Endothelial cell of umbilical vein (primary cell): Measurements from ENCODE around the gene SECTM1. TPM values are rescaled to one million over a fixed set of nuclear protein-coding genes. Genes with fewer than 3 reads are reported as not detected.

Experiments
- BruUV-seq: library from RNA; stranded (reverse); fragments of 400-500 nt; replicated peaks from 2 replicates; lab custom pipeline; 2021; lab: Mats Ljungman, UMichigan
- CTCF ChIA-PET: fragments of 300-600, 350-600 bp; sonication (Branson Sonifier 250); formaldehyde crosslinking; loops from one replicate; lab custom pipeline; 2021; ENCODE audit warnings: antibody characterized with exemption, inconsistent platforms; lab: Charles Lee
- POLR2A ChIA-PET: fragments of 300-600, 350-600 bp; sonication (Branson Sonifier 250); formaldehyde crosslinking; loops from one replicate; lab custom pipeline; 2021; ENCODE audit warnings: antibody characterized with exemption, inconsistent platforms; lab: Charles Lee
- DNase-seq: peaks from one replicate; pipeline ENCODE4 v3.0.0-alpha.2; 2011; ENCODE audit warnings: low read depth, low spot score
- FAIRE-seq: peaks from 2 replicates; lab custom pipeline; 2011; peaks lifted over from hg19 to GRCh38; lab: Jason Lieb, UNC
- H2AFZ ChIP-seq: 2 replicates; pipeline ENCODE4 v1.6.0; 2012; ENCODE audit warnings: low read depth, low read length, control low read depth, inconsistent platforms
- H3K27ac ChIP-seq: 2 replicates; pipeline ENCODE4 v1.5.1; 2011; ENCODE audit warnings: low read depth, mild to moderate bottlenecking, control low read depth, low read length, moderate library complexity; ENCODE audit not compliant: insufficient read depth
- H3K27me3 ChIP-seq, 2 experiments: 2 replicates each; pipeline versions ENCODE4 v1.6.0 to v1.6.1; 2011; ENCODE audit warnings: low read length in 2 of 2, mixed read lengths in 1 of 2; ENCODE audit not compliant: control insufficient read depth in 2 of 2, insufficient read depth in 2 of 2
- H3K36me3 ChIP-seq, 2 experiments: 2 replicates in 1 of 2; 3 replicates in 1 of 2; pipeline ENCODE4 v1.5.1; 2011; ENCODE audit warnings: low read length in 2 of 2, mild to moderate bottlenecking in 1 of 2, moderate library complexity in 1 of 2; ENCODE audit not compliant: control insufficient read depth in 2 of 2, insufficient read depth in 2 of 2; ENCODE audit errors: extremely low read depth in 1 of 2
- H3K4me1 ChIP-seq: 3 replicates; pipeline ENCODE4 v1.5.1; 2011; ENCODE audit warnings: mild to moderate bottlenecking, low read length; ENCODE audit not compliant: control insufficient read depth, insufficient read depth; ENCODE audit errors: extremely low read depth
- H3K4me2 ChIP-seq: 2 replicates; pipeline ENCODE4 v1.6.1; 2011; ENCODE audit warnings: low read length, control low read depth, mixed read lengths; ENCODE audit not compliant: insufficient read depth
- H3K4me3 ChIP-seq, 3 experiments: fragments of 200-600 bp in 1 of 3; sonication (generic), shearing (Covaris generic) in 1 of 3; replicated peaks in 1 of 3; 2 replicates each; pipeline ENCODE4 v1.5.1; 2011 to 2016; ENCODE audit warnings: control low read depth in 3 of 3, low read length in 3 of 3, mild to moderate bottlenecking in 2 of 3, inconsistent platforms in 1 of 3, low read depth in 1 of 3, moderate library complexity in 1 of 3; ENCODE audit not compliant: insufficient read depth in 1 of 3
- H3K79me2 ChIP-seq: 2 replicates; pipeline ENCODE4 v1.6.0; 2012; ENCODE audit warnings: low read length, inconsistent platforms; ENCODE audit not compliant: control insufficient read depth, insufficient read depth
- H3K9ac ChIP-seq: replicated peaks from 2 replicates; pipeline ENCODE3; 2011; ENCODE audit warnings: low read length, control low read depth; ENCODE audit not compliant: insufficient read depth; ENCODE audit errors: extremely low read depth
- H3K9me1 ChIP-seq: replicated peaks from 3 replicates; pipeline ENCODE4 v1.6.0; 2011; ENCODE audit warnings: mild to moderate bottlenecking, low read length; ENCODE audit not compliant: control insufficient read depth, insufficient read depth; ENCODE audit errors: extremely low read depth
- H3K9me3 ChIP-seq: replicated peaks from 2 replicates; pipeline ENCODE4 v1.5.1; 2012; ENCODE audit warnings: low read length, inconsistent platforms; ENCODE audit not compliant: control insufficient read depth, insufficient read depth
- H4K20me1 ChIP-seq: replicated peaks from 2 replicates; pipeline ENCODE3; 2011; ENCODE audit warnings: mild to moderate bottlenecking, low read length; ENCODE audit not compliant: control insufficient read depth, insufficient read depth; ENCODE audit errors: extremely low read depth
- CTCF ChIP-seq, 2 donors: IDR thresholded peaks; 1 replicate in 1 of 2; 2 replicates in 1 of 2; pipeline ENCODE4 v1.5.1; 2011; ENCODE audit warnings: low read length in 2 of 2, mild to moderate bottlenecking in 2 of 2, moderate library complexity in 2 of 2, control low read depth in 1 of 2, inconsistent platforms in 1 of 2, low read depth in 1 of 2; ENCODE audit not compliant: insufficient read depth in 1 of 2; ENCODE audit errors: extremely low read depth in 1 of 2
- EZH2 ChIP-seq: IDR thresholded peaks from 2 replicates; pipeline ENCODE4 v1.6.1; 2012; ENCODE audit warnings: borderline replicate concordance, low read depth, mild to moderate bottlenecking, moderate library complexity, low read length, inconsistent platforms; ENCODE audit not compliant: severe bottlenecking
- FOS ChIP-seq: IDR thresholded peaks from 2 replicates; pipeline ENCODE4 v1.6.1; 2011; ENCODE audit warnings: mild to moderate bottlenecking, low read length, moderate library complexity, borderline replicate concordance; ENCODE audit not compliant: insufficient read depth
- GATA2 ChIP-seq: IDR thresholded peaks from 2 replicates; pipeline ENCODE4 v1.7.0; 2011; ENCODE audit warnings: low read depth, mild to moderate bottlenecking, moderate library complexity, mixed read lengths, low read length; ENCODE audit not compliant: insufficient read length, insufficient read depth
- JUN ChIP-seq: IDR thresholded peaks from 2 replicates; pipeline ENCODE4 v1.6.1; 2011; ENCODE audit warnings: borderline replicate concordance, low read depth; ENCODE audit not compliant: insufficient read length, insufficient read depth
- MYC ChIP-seq: IDR thresholded peaks from one replicate; pipeline ENCODE4 v1.6.1; 2011; ENCODE audit warnings: mild to moderate bottlenecking, low read depth, low read length
- POLR2A ChIP-seq: IDR thresholded peaks from 2 replicates; pipeline ENCODE4 v1.6.1; 2012; ENCODE audit warnings: low read depth, mild to moderate bottlenecking, control low read depth, low read length
- POLR2AphosphoS5 ChIP-seq: IDR thresholded peaks from 2 replicates; pipeline ENCODE4 v1.6.1; 2012; ENCODE audit warnings: low read depth, mild to moderate bottlenecking, control low read depth, low read length, moderate library complexity; ENCODE audit not compliant: insufficient read depth
- dilution Hi-C: fragments of 300-500 bp; cut with MboI; formaldehyde crosslinking; loops from one replicate; pipeline ENCODE4 v1.15.0; 2019; ENCODE audit warnings: low sequenced_read_pairs; ENCODE audit not compliant: extremely low pct_ligation_motif_present
- intact Hi-C: fragments of 100-400 bp; cut with micrococcal nuclease; formaldehyde crosslinking; loops from one replicate; pipeline ENCODE4 v1.10.0; 2022
- polyA plus RNA-seq, 4 experiments: library from polyadenylated mRNA; depleted of rRNA in 3 of 4; stranded (reverse) in 3 of 4; unstranded in 1 of 4; fragments of >200 nt; gene quantifications; 2 replicates each; pipeline versions ENCODE4 v1.2.1 to v1.2.3, GENCODE V29; 2011 to 2012; ENCODE audit warnings: missing spikeins in 1 of 4
- total RNA-seq: library from RNA; stranded (reverse); gene quantifications from 2 replicates; pipeline ENCODE4 v1.2.3, GENCODE V29; 2021
- TF ChIP-seq, protein P1 (sequence below): IDR thresholded peaks from 2 replicates; pipeline ENCODE4 v1.6.1; 2011; ENCODE audit not compliant: insufficient read depth, insufficient read length

Gene SECTM1
- total and polyA plus RNA-seq, 2 donors (not counting 3 experiments of a cell fraction or from before 2014, with no cell fraction given), result 1.9 to 2.3 TPM

GRCh38 chr17:82375359-82376041 lies 41.9 kb upstream of the SECTM1 start:
- H2AFZ ChIP-seq, result no peak overlapping the region
- DNase-seq, result no peak
- dilution Hi-C loops, result no loop called here
- H3K4me2 ChIP-seq, result no peak overlapping the region
- ChIA-PET POLR2A (no interaction called here), CTCF (no interaction called here)
- no peak overlapping the region for H3K27ac ChIP-seq
- no peaks in the 10 kb centered on the region for H3K9me1 ChIP-seq
- H3K4me3 ChIP-seq, result no peak overlapping the region
- intact Hi-C loops, result no loop called here
- H3K4me1 ChIP-seq, result no peaks in the 10 kb centered on the region
- H3K9ac ChIP-seq, result no peak overlapping the region
- no peak for TF ChIP-seq GATA2
- no peak for TF ChIP-seq POLR2A
- TF ChIP-seq CTCF (IDR thresholded peaks at IDR 0.05; ENCODE audit: extremely low read depth in 1 of 2, insufficient read depth in 1 of 2, low read depth in 1 of 2, low read length in 2 of 2), result no peak
- TF ChIP-seq, protein P1, sequence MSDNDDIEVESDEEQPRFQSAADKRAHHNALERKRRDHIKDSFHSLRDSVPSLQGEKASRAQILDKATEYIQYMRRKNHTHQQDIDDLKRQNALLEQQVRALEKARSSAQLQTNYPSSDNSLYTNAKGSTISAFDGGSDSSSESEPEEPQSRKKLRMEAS, result no peak
- no peak for TF ChIP-seq EZH2
- TF ChIP-seq JUN, result no peak
- no peak for TF ChIP-seq MYC
- no peak for TF ChIP-seq FOS
- TF ChIP-seq POLR2AphosphoS5, result no peak
- no peaks in the 10 kb centered on the region for H3K36me3 ChIP-seq
- H3K27me3 ChIP-seq, result peaks cover 26 to 28% of the 10 kb centered on the region in 2 experiments
- no peaks in the 10 kb centered on the region for H3K79me2 ChIP-seq
- no TSS peak for BruUV-seq
- FAIRE-seq, result no peak
- no peaks in the 10 kb centered on the region for H3K9me3 ChIP-seq
- H4K20me1 ChIP-seq, result no peaks in the 10 kb centered on the region
